Keratinocyte (primary cell): ENCODE data around the gene KDR. TPM values are rescaled to one million over a fixed set of nuclear protein-coding genes. Genes with fewer than 3 reads are reported as not detected.

Experiments used
- DNase-seq: peaks from one replicate; pipeline ENCODE4 v3.0.0-alpha.2; 2011; ENCODE audit warnings: low read depth, missing footprints, low spot score
- FAIRE-seq: peaks from 2 replicates; lab custom pipeline; 2011; peaks lifted over from hg19 to GRCh38; lab: Jason Lieb, UNC
- H2AFZ ChIP-seq: 2 replicates; pipeline ENCODE4 v1.6.0; 2012; ENCODE audit warnings: low read length, control low read depth, inconsistent platforms; ENCODE audit not compliant: control insufficient read depth
- H3K27ac ChIP-seq: 2 replicates; pipeline ENCODE4 v1.5.1; 2011; ENCODE audit warnings: low read length; ENCODE audit not compliant: control insufficient read depth, insufficient read depth
- H3K27me3 ChIP-seq: 3 replicates; pipeline ENCODE4 v1.6.0; 2011; ENCODE audit warnings: low read length; ENCODE audit not compliant: control insufficient read depth, insufficient read depth; ENCODE audit errors: extremely low read depth
- H3K36me3 ChIP-seq, 2 experiments: 2 replicates in 1 of 2; 3 replicates in 1 of 2; pipeline ENCODE4 v1.5.1; 2011; ENCODE audit warnings: low read length in 2 of 2, mild to moderate bottlenecking in 1 of 2; ENCODE audit not compliant: control insufficient read depth in 2 of 2, insufficient read depth in 2 of 2; ENCODE audit errors: extremely low read depth in 1 of 2
- H3K4me1 ChIP-seq: 3 replicates; pipeline ENCODE4 v1.5.1; 2011; ENCODE audit warnings: low read length; ENCODE audit not compliant: control insufficient read depth, insufficient read depth; ENCODE audit errors: extremely low read depth
- H3K4me2 ChIP-seq: 3 replicates; pipeline ENCODE4 v1.6.0; 2011; ENCODE audit warnings: low read depth, low read length; ENCODE audit not compliant: control insufficient read depth, insufficient read depth; ENCODE audit errors: extremely low read depth
- H3K4me3 ChIP-seq, 3 experiments: fragments of 200-600 bp in 1 of 3; sonication (generic) in 1 of 3; 2 replicates in 2 of 3; 3 replicates in 1 of 3; pipeline ENCODE4 v1.5.1; 2011 to 2016; ENCODE audit warnings: low read length in 3 of 3, mild to moderate bottlenecking in 3 of 3, control low read depth in 2 of 3, inconsistent platforms in 1 of 3, low read depth in 1 of 3, mixed read lengths in 1 of 3, mixed run types in 1 of 3, moderate library complexity in 1 of 3; ENCODE audit not compliant: control insufficient read depth in 2 of 3, insufficient read depth in 2 of 3; ENCODE audit errors: extremely low read depth in 1 of 3
- H3K79me2 ChIP-seq: 2 replicates; pipeline ENCODE4 v1.6.0; 2012; ENCODE audit warnings: low read length; ENCODE audit not compliant: control insufficient read depth, insufficient read depth
- H3K9ac ChIP-seq: 3 replicates; pipeline ENCODE4 v1.6.0; 2011; ENCODE audit warnings: low read length; ENCODE audit not compliant: control insufficient read depth, insufficient read depth; ENCODE audit errors: extremely low read depth
- H3K9me1 ChIP-seq: 3 replicates; pipeline ENCODE4 v1.6.0; 2011; ENCODE audit warnings: low read length; ENCODE audit not compliant: control insufficient read depth, insufficient read depth; ENCODE audit errors: extremely low read depth
- H3K9me3 ChIP-seq: 2 replicates; pipeline ENCODE4 v1.5.1; 2012; ENCODE audit warnings: low read depth, low read length; ENCODE audit not compliant: control insufficient read depth
- H4K20me1 ChIP-seq: 3 replicates; pipeline ENCODE4 v1.6.0; 2011; ENCODE audit warnings: low read length; ENCODE audit not compliant: control insufficient read depth, insufficient read depth; ENCODE audit errors: extremely low read depth
- EZH2 ChIP-seq: IDR thresholded peaks from one replicate; pipeline ENCODE4 v1.6.1; 2012; ENCODE audit warnings: inconsistent platforms, mild to moderate bottlenecking, low read length, moderate library complexity
- dilution Hi-C: fragments of 300-500 bp; cut with MboI; formaldehyde crosslinking; loops from one replicate; pipeline ENCODE4 v1.7.0; 2020; ENCODE audit warnings: low sequenced_read_pairs; ENCODE audit not compliant: extremely low pct_ligation_motif_present
- polyA plus RNA-seq, 5 experiments: library from polyadenylated mRNA; depleted of rRNA in 3 of 5; stranded (reverse) in 3 of 5; stranded (forward) in 1 of 5; unstranded in 1 of 5; fragments of >200 nt; gene quantifications; 1 replicate in 1 of 5; 2 replicates in 3 of 5; 3 replicates in 1 of 5; pipeline versions ENCODE4 v1.2.1 to v1.2.3, GENCODE V29; 2011 to 2012; ENCODE audit warnings: missing spikeins in 2 of 5, low read depth in 1 of 5, low replicate concordance in 1 of 5
- TF ChIP-seq, protein P1 (sequence below), 3 experiments: IDR thresholded peaks in 1 of 3; conservative IDR thresholded peaks in 1 of 3; optimal IDR thresholded peaks in 1 of 3; 2 replicates in 2 of 3; 3 replicates in 1 of 3; pipeline versions ENCODE3 to v1.5.1; 2011; ENCODE audit warnings: low read length in 3 of 3, mild to moderate bottlenecking in 3 of 3, moderate library complexity in 2 of 3, control low read depth in 1 of 3, inconsistent platforms in 1 of 3; ENCODE audit not compliant: insufficient read depth in 2 of 3; ENCODE audit errors: extremely low read depth in 1 of 3

The KDR gene
- polyA plus RNA-seq, 1 donor (not counting 4 experiments of a cell fraction or from before 2014, with no cell fraction given), result not detected

GRCh38 chr4:55103224-55103623, 22.2 kb downstream of the KDR start:
- H3K4me2 ChIP-seq, result no peak overlapping the region
- FAIRE-seq (no peak), DNase-seq (no peak)
- dilution Hi-C loops, result no loop called here
- H3K4me1 ChIP-seq, result no peaks in the 10 kb centered on the region
- H4K20me1 ChIP-seq, result no peaks in the 10 kb centered on the region
- no peaks in the 10 kb centered on the region for H3K9me1 ChIP-seq
- H2AFZ ChIP-seq, result no peak overlapping the region
- H3K9ac ChIP-seq, result no peak overlapping the region
- H3K36me3 ChIP-seq, result no peaks in the 10 kb centered on the region
- no peak overlapping the region for H3K4me3 ChIP-seq
- TF ChIP-seq EZH2, result no peak
- TF ChIP-seq, protein P1, sequence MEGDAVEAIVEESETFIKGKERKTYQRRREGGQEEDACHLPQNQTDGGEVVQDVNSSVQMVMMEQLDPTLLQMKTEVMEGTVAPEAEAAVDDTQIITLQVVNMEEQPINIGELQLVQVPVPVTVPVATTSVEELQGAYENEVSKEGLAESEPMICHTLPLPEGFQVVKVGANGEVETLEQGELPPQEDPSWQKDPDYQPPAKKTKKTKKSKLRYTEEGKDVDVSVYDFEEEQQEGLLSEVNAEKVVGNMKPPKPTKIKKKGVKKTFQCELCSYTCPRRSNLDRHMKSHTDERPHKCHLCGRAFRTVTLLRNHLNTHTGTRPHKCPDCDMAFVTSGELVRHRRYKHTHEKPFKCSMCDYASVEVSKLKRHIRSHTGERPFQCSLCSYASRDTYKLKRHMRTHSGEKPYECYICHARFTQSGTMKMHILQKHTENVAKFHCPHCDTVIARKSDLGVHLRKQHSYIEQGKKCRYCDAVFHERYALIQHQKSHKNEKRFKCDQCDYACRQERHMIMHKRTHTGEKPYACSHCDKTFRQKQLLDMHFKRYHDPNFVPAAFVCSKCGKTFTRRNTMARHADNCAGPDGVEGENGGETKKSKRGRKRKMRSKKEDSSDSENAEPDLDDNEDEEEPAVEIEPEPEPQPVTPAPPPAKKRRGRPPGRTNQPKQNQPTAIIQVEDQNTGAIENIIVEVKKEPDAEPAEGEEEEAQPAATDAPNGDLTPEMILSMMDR (optimal IDR thresholded peaks at IDR 0.05 in 1 of 3, IDR thresholded peaks at IDR 0.05 in 1 of 3, conservative IDR thresholded peaks at IDR 0.05 in 1 of 3; ENCODE audit: extremely low read depth in 1 of 3, insufficient read depth in 2 of 3, low read length in 3 of 3), result no peak
- H3K79me2 ChIP-seq, result no peaks in the 10 kb centered on the region
- no peaks in the 10 kb centered on the region for H3K9me3 ChIP-seq
- H3K27ac ChIP-seq, result no peak overlapping the region
- no peaks in the 10 kb centered on the region for H3K27me3 ChIP-seq

GRCh38 chr4:55099816-55100215, 25.6 kb downstream of the KDR start:
- Histone ChIP-seq H3K9me3 (no peaks in the 10 kb centered on the region), H3K9me1 (no peaks in the 10 kb centered on the region), H2AFZ (no peak overlapping the region), H3K27ac (no peak overlapping the region), H3K27me3 (no peaks in the 10 kb centered on the region), H3K79me2 (no peaks in the 10 kb centered on the region), H3K4me3 (no peak overlapping the region), H3K9ac (no peak overlapping the region), H3K36me3 (no peaks in the 10 kb centered on the region), H3K4me1 (no peaks in the 10 kb centered on the region), H4K20me1 (no peaks in the 10 kb centered on the region), H3K4me2 (no peak overlapping the region)
- DNase-seq (no peak), FAIRE-seq (no peak)
- dilution Hi-C loops, result no loop called here
- TF ChIP-seq, protein P1 (optimal IDR thresholded peaks at IDR 0.05 in 1 of 3, IDR thresholded peaks at IDR 0.05 in 1 of 3, conservative IDR thresholded peaks at IDR 0.05 in 1 of 3; ENCODE audit: extremely low read depth in 1 of 3, insufficient read depth in 2 of 3, low read length in 3 of 3), result no peak
- no peak for TF ChIP-seq EZH2
